Smooth muscle cell of bladder (primary cell): ENCODE data around the gene SHISA8. TPM values are rescaled to one million over a fixed set of nuclear protein-coding genes. Genes with fewer than 3 reads are reported as not detected.

Source experiments
- total RNA-seq: library from RNA; depleted of rRNA; stranded (reverse); fragments of >200 nt; gene quantifications from 2 replicates; pipeline ENCODE4 v1.2.3, GENCODE V29; 2014

The SHISA8 gene
- total RNA-seq, result not detected in 2 replicates

DNA sequence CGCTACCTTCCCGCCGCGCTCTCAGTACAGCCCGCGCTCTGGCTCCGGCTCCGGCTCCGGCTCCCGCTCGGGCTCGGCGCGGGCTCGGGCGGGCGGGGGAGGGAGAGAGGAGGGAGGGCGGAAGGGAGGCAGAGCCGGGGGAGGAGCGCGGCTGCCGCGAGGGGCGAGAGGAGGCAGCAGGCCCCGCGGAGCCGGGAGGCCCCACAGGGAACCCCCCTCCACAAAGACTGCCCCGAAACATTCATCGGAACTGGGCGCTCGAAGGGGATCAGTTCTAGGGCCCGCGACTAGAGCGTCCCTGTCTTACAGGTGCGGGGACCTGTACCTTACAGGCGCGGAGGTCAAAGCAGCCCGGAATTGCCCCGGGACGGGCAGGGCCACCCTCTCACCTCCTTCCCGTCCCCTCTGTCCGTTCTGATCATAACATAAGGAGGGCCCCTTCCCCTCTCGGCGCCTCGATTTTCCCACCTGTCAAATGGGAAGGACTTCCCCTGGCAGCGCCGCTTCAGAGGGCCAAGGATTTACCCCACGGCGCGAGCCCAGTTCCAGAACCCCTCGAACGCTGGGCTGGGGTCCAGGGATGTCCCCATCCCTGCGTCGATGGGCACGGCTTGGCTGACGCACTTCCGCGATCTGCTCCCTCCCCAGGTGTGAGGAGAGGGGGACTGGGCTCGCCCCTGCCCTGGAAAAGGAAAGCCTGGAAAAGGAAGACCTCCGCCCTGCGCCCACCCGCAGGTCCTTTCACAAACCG, at the start of gene SHISA8:
SHISA8 (minus strand) TSS at position 40 of the 751 bp plus-strand sequence. CDS start 407 bp downstream, outside the sequence.

DNA sequence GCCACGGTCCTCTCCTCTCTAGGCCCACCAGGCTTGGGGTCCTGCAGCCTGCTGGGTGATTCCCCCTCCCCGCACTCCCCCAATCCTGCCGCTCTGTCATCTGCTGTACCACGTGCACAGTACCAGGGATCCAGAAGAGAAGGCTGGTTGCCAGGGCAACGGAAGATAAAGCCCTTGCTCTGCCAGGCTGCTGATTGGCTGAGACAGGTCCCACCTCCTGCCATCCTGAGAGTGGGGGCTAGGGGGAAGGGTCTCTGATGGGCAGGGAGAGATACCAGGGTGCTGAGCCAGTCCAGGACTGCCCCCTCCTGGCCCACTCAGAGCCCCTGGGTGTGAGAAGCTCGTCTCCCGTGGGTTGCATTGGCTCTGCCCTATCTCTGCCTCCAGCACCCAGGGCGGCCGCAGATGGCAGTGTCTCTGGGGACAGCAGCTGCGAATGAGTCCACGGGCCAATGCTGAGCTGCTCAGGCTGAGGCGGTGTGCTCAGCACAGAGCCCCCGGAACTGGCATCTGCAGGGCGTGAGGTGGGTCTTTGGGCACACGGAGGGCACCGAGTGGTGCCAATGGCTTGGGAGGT, 37.1 kb upstream of the SHISA8 start, which contains the start of gene SMIM45:
SMIM45 (plus strand) TSS at position 253 of the 577 bp plus-strand sequence.

DNA sequence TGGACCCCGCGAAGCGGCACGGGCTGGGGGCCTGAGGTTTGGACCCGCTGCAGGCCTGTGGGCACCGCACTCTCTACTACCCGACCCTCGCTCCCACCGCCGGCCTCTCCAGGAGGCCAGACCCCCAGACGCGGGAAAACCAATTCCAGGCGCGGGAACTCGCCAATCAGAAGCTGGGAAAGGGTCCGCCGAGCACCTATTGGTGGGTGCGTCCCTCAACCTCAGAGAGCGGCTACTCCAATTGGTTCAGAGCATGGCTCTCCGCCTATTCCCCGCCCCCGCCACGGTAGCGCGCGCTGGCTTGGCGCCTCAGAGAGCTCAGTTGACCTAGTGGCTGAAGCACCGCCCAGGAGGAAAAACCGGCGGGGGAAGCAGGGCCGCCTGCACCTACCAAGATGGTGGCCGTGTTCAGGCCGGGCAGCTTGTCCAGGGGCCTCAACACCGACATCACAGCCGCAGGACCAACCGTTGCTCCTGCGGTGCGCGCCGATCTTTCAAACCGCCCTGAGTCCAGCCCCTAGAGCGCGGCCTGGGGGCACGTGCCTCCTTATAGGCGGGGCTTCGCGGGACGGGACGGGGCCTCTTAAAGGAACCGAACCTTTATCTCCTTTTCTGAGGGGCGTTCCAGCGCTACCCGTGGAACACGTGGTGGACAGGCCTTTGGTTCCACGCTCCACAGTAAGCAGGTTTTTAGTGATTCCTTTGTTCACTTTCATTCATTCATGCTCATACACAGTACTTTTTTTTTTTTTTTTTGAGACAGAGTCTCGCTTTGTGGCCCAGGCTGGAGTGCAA, 32.0 kb upstream of the SHISA8 start, which contains the start of gene CENPM:
CENPM (minus strand) TSS at position 524 of the 795 bp plus-strand sequence; CDS start at position 448, 76 bp downstream.

Other genes with a start within 250 kb of the SHISA8 start
- gene SNU13, start 226.2 kb downstream of the SHISA8 start, total RNA-seq, result 75.3 and 75.5 TPM in 2 replicates
- 0.46 and 1.1 TPM in 2 replicates for gene MEI1, start 215.6 kb downstream of the SHISA8 start, total RNA-seq
- 6.7 and 7.0 TPM in 2 replicates for gene CCDC134, start 114.4 kb downstream of the SHISA8 start, total RNA-seq
- gene SREBF2, start 82.0 kb downstream of the SHISA8 start, total RNA-seq, result 39.5 and 54.3 TPM in 2 replicates
- gene TNFRSF13C, start 11.7 kb upstream of the SHISA8 start, total RNA-seq, result 0.09 and 0.14 TPM in 2 replicates
- gene CENPM, start 32.1 kb upstream of the SHISA8 start, total RNA-seq, result 3.5 and 6.0 TPM in 2 replicates
- gene SEPTIN3, start 54.4 kb upstream of the SHISA8 start, total RNA-seq, result 0.09 and 0.14 TPM in 2 replicates
- gene WBP2NL, start 83.7 kb upstream of the SHISA8 start, total RNA-seq, result 0.28 and 0.46 TPM in 2 replicates
- gene NAGA, start 155.7 kb upstream of the SHISA8 start, total RNA-seq, result 37.3 and 39.1 TPM in 2 replicates
- gene PHETA2, start 159.2 kb upstream of the SHISA8 start, total RNA-seq, result 15.8 and 21.5 TPM in 2 replicates
- gene SMDT1, start 164.6 kb upstream of the SHISA8 start, total RNA-seq, result 6.9 and 11.8 TPM in 2 replicates
- gene NDUFA6, start 175.7 kb upstream of the SHISA8 start, total RNA-seq, result 64.1 and 108 TPM in 2 replicates
- 0.14 and 1.6 TPM in 2 replicates for gene CYP2D6, start 215.7 kb upstream of the SHISA8 start, total RNA-seq